Measurements from ENCODE around the gene C4BPB. TPM values are rescaled to one million over a fixed set of nuclear protein-coding genes. Genes with fewer than 3 reads are reported as not detected.
A peak's percentile ranks its signal among the peaks of the same experiment; 100 is the strongest.

The C4BPB gene
- total RNA-seq, 2 experiments from 2014 or later, result 1.3 to 1.4 TPM

GRCh38 chr1:207060596-207060995, 28.1 kb upstream of the C4BPB start:
- CTCF ChIA-PET, result interaction anchor here (0.6 to 2.5 kb wide), 6 partner anchors 9 to 125 kb away, joined by 3 to 13 read pairs (median 7); no protein-coding TSS in a partner anchor
- no peak overlapping the region for H3K4me3 Mint-ChIP-seq

GRCh38 chr1:207062058-207062457, 26.6 kb upstream of the C4BPB start:
- CTCF ChIA-PET, result no interaction called here
- no peak for DNase-seq

More at GRCh38 chr1:207060596-207060995, 28.1 kb upstream of the C4BPB start:
- no peaks in the 10 kb centered on the region for H3K4me1 Mint-ChIP-seq
- no peaks in the 10 kb centered on the region for H3K27me3 Mint-ChIP-seq
- no peaks in the 10 kb centered on the region for H3K9me3 Mint-ChIP-seq (ENCODE audit: low read depth)
- intact Hi-C loops (cut with DNase I, micrococcal nuclease), result no loop called here
- POLR2A ChIA-PET, result interaction anchor here (0.5 kb wide), 1 partner anchor 610 kb away, joined by 3 read pairs; no protein-coding TSS in a partner anchor
- H3K36me3 Mint-ChIP-seq (ENCODE audit: low read depth), result no peaks in the 10 kb centered on the region
- DNase-seq (no peak), ATAC-seq (no peak)
- H3K27ac Mint-ChIP-seq, result no peak overlapping the region

GRCh38 chr1:207063014-207063413, 25.6 kb upstream of the C4BPB start:
- CTCF ChIA-PET, result interaction anchor here (0.6 kb wide), 2 partner anchors 128 to 685 kb away, joined by 3 read pairs; no protein-coding TSS in a partner anchor
- POLR2A ChIA-PET, result no interaction called here

More at GRCh38 chr1:207062058-207062457, 26.6 kb upstream of the C4BPB start:
- Mint-ChIP-seq H3K4me3 (no peak overlapping the region), H3K27ac (no peak overlapping the region), H3K4me1 (no peaks in the 10 kb centered on the region), H3K27me3 (no peaks in the 10 kb centered on the region), H3K9me3 (ENCODE audit: low read depth) (no peaks in the 10 kb centered on the region), H3K36me3 (ENCODE audit: low read depth) (no peaks in the 10 kb centered on the region)
- intact Hi-C loops (cut with DNase I, micrococcal nuclease), result no loop called here
- ATAC-seq, result no peak
- POLR2A ChIA-PET, result no interaction called here

GRCh38 chr1:207064561-207064960, 24.1 kb upstream of the C4BPB start:
- Mint-ChIP-seq H3K27ac (no peak overlapping the region), H3K9me3 (ENCODE audit: low read depth) (no peaks in the 10 kb centered on the region), H3K36me3 (ENCODE audit: low read depth) (peaks cover 2% of the 10 kb centered on the region), H3K27me3 (no peaks in the 10 kb centered on the region), H3K4me1 (peaks cover 6% of the 10 kb centered on the region), H3K4me3 (no peak overlapping the region)
- ChIA-PET CTCF (interaction anchor here (0.6 kb wide), 2 partner anchors 9 to 14 kb away, joined by 3 to 6 read pairs; no protein-coding TSS in a partner anchor), POLR2A (no interaction called here)
- DNase-seq (no peak), ATAC-seq (no peak)
- intact Hi-C loops (cut with DNase I, micrococcal nuclease), result no loop called here

More at GRCh38 chr1:207063014-207063413, 25.6 kb upstream of the C4BPB start:
- Mint-ChIP-seq H3K4me1 (no peaks in the 10 kb centered on the region), H3K36me3 (ENCODE audit: low read depth) (no peaks in the 10 kb centered on the region), H3K27me3 (no peaks in the 10 kb centered on the region), H3K27ac (no peak overlapping the region), H3K9me3 (ENCODE audit: low read depth) (no peaks in the 10 kb centered on the region), H3K4me3 (no peak overlapping the region)
- DNase-seq, result no peak
- ATAC-seq, result no peak
- intact Hi-C loops (cut with DNase I, micrococcal nuclease), result no loop called here

- peaks cover 29% of the 10 kb centered on the region for H3K4me1 Mint-ChIP-seq
- ChIA-PET CTCF (no interaction called here), POLR2A (no interaction called here)
- H3K27me3 Mint-ChIP-seq, result no peaks in the 10 kb centered on the region
- intact Hi-C loops (cut with DNase I, micrococcal nuclease), result no loop called here
- H3K4me3 Mint-ChIP-seq, result no peak overlapping the region
- H3K27ac Mint-ChIP-seq, result no peak overlapping the region
- DNase-seq (no peak), ATAC-seq (no peak)
- no peaks in the 10 kb centered on the region for H3K9me3 Mint-ChIP-seq (ENCODE audit: low read depth)
- peaks cover 2% of the 10 kb centered on the region for H3K36me3 Mint-ChIP-seq (ENCODE audit: low read depth)
Measured at GRCh38 chr1:207067185-207067584, 21.5 kb upstream of the C4BPB start.

- CTCF ChIA-PET, result interaction anchor here (1.1 to 2.2 kb wide), 2 partner anchors 9 to 16 kb away, joined by 3 to 8 read pairs; no protein-coding TSS in a partner anchor
- POLR2A ChIA-PET, result no interaction called here
- ATAC-seq (no peak), DNase-seq (no peak)
- no peak overlapping the region for H3K27ac Mint-ChIP-seq
- H3K36me3 Mint-ChIP-seq (ENCODE audit: low read depth), result peaks cover 2% of the 10 kb centered on the region
- no peak overlapping the region for H3K4me3 Mint-ChIP-seq
- no peaks in the 10 kb centered on the region for H3K27me3 Mint-ChIP-seq
- H3K4me1 Mint-ChIP-seq, result peaks cover 29% of the 10 kb centered on the region
- intact Hi-C loops (cut with DNase I, micrococcal nuclease), result no loop called here
- H3K9me3 Mint-ChIP-seq (ENCODE audit: low read depth), result no peaks in the 10 kb centered on the region
Measured at GRCh38 chr1:207067665-207068064, 21.0 kb upstream of the C4BPB start.

- Mint-ChIP-seq H3K27ac (peak overlapping the region; percentile 75), H3K4me1 (peaks cover 29% of the 10 kb centered on the region), H3K36me3 (ENCODE audit: low read depth) (peaks cover 2% of the 10 kb centered on the region), H3K27me3 (no peaks in the 10 kb centered on the region), H3K9me3 (ENCODE audit: low read depth) (no peaks in the 10 kb centered on the region), H3K4me3 (no peak overlapping the region)
- CTCF ChIA-PET, result interaction anchor here (0.7 to 2.2 kb wide), 4 partner anchors 9 to 25 kb away, joined by 3 to 8 read pairs (median 6); no protein-coding TSS in a partner anchor
- intact Hi-C loops (cut with DNase I, micrococcal nuclease), result no loop called here
- DNase-seq, result peak; percentile 38
- POLR2A ChIA-PET, result no interaction called here
- ATAC-seq, result peak; percentile 81
Measured at GRCh38 chr1:207069061-207069460, 19.6 kb upstream of the C4BPB start.

GRCh38 chr1:207069858-207070506, 18.7 kb upstream of the C4BPB start:
- no peak overlapping the region for H3K4me3 Mint-ChIP-seq
- no peaks in the 10 kb centered on the region for H3K9me3 Mint-ChIP-seq (ENCODE audit: low read depth)
- DNase-seq, result no peak
- intact Hi-C loops (cut with DNase I, micrococcal nuclease), result no loop called here
- no peak overlapping the region for H3K27ac Mint-ChIP-seq
- H3K27me3 Mint-ChIP-seq, result no peaks in the 10 kb centered on the region
- POLR2A ChIA-PET, result interaction anchor here (0.6 kb wide), 2 partner anchors 15 to 166 kb away, joined by 3 to 4 read pairs; no protein-coding TSS in a partner anchor
- CTCF ChIA-PET, result interaction anchor here (1.4 to 5.2 kb wide), 4 partner anchors 10 to 428 kb away, joined by 4 to 38 read pairs (median 8); no protein-coding TSS in a partner anchor
- peaks cover 29% of the 10 kb centered on the region for H3K4me1 Mint-ChIP-seq
- peaks cover 2% of the 10 kb centered on the region for H3K36me3 Mint-ChIP-seq (ENCODE audit: low read depth)
- no peak for ATAC-seq

GRCh38 chr1:207070811-207071210, 17.8 kb upstream of the C4BPB start:
- H3K27me3 Mint-ChIP-seq, result no peaks in the 10 kb centered on the region
- no peak overlapping the region for H3K4me3 Mint-ChIP-seq
- DNase-seq, result no peak
- ChIA-PET POLR2A (interaction anchor here (0.6 kb wide), 2 partner anchors 16 to 167 kb away, joined by 3 to 4 read pairs; no protein-coding TSS in a partner anchor), CTCF (interaction anchor here (0.5 to 5.2 kb wide), 9 partner anchors 11 to 543 kb away, joined by 3 to 38 read pairs (median 4); partner anchors contain the start of gene PFKFB2)
- ATAC-seq, result peak; percentile 28
- H3K27ac Mint-ChIP-seq, result peak overlapping the region; percentile 63
- H3K4me1 Mint-ChIP-seq, result peaks cover 29% of the 10 kb centered on the region
- H3K36me3 Mint-ChIP-seq (ENCODE audit: low read depth), result peaks cover 2% of the 10 kb centered on the region
- H3K9me3 Mint-ChIP-seq (ENCODE audit: low read depth), result no peaks in the 10 kb centered on the region
- intact Hi-C loops (cut with DNase I, micrococcal nuclease), result no loop called here

GRCh38 chr1:207071426-207071825, 17.2 kb upstream of the C4BPB start:
- Mint-ChIP-seq H3K36me3 (ENCODE audit: low read depth) (peaks cover 2% of the 10 kb centered on the region), H3K27ac (no peak overlapping the region), H3K9me3 (ENCODE audit: low read depth) (no peaks in the 10 kb centered on the region), H3K4me1 (peaks cover 29% of the 10 kb centered on the region), H3K27me3 (no peaks in the 10 kb centered on the region), H3K4me3 (no peak overlapping the region)
- intact Hi-C loops (cut with DNase I, micrococcal nuclease), result no loop called here
- ATAC-seq, result no peak
- ChIA-PET POLR2A (no interaction called here), CTCF (interaction anchor here (0.9 to 5.2 kb wide), 9 partner anchors 11 to 427 kb away, joined by 3 to 38 read pairs (median 4); partner anchors contain the start of gene PFKFB2)
- no peak for DNase-seq

GRCh38 chr1:207072233-207072632, 16.4 kb upstream of the C4BPB start:
- ChIA-PET POLR2A (interaction anchor here (0.6 kb wide), 1 partner anchor 170 kb away, joined by 5 read pairs; no protein-coding TSS in a partner anchor), CTCF (interaction anchor here (1.1 to 5.2 kb wide), 5 partner anchors 10 to 451 kb away, joined by 3 to 38 read pairs (median 4); no protein-coding TSS in a partner anchor)
- ATAC-seq (no peak), DNase-seq (no peak)
- Mint-ChIP-seq H3K27me3 (no peaks in the 10 kb centered on the region), H3K4me3 (no peak overlapping the region), H3K4me1 (peaks cover 29% of the 10 kb centered on the region), H3K27ac (no peak overlapping the region), H3K9me3 (ENCODE audit: low read depth) (no peaks in the 10 kb centered on the region), H3K36me3 (ENCODE audit: low read depth) (peaks cover 2% of the 10 kb centered on the region)
- intact Hi-C loops (cut with DNase I, micrococcal nuclease), result no loop called here

All from activated CD4-positive, alpha-beta T cell treated with anti-CD3 and anti-CD28 coated beads for 36 hours (primary cell).